GM19239 (cell line): ENCODE measurements around the gene CEACAM18.
A peak's percentile ranks its signal among the peaks of the same experiment; 100 is the strongest.
"Not testable (repeated sequence)": the region's sequence is repeated elsewhere in the genome, so short reads cannot be mapped to it uniquely, and the experiment has no call there.

Experiments
- DNase-seq: peaks from one replicate; pipeline ENCODE4 v3.0.0; 2011; ENCODE audit warnings: low spot score; ENCODE audit not compliant: insufficient read length
- FAIRE-seq: peaks from 2 replicates; lab custom pipeline; 2011; peaks lifted over from hg19 to GRCh38; lab: Jason Lieb, UNC

The CEACAM18 gene

DNA sequence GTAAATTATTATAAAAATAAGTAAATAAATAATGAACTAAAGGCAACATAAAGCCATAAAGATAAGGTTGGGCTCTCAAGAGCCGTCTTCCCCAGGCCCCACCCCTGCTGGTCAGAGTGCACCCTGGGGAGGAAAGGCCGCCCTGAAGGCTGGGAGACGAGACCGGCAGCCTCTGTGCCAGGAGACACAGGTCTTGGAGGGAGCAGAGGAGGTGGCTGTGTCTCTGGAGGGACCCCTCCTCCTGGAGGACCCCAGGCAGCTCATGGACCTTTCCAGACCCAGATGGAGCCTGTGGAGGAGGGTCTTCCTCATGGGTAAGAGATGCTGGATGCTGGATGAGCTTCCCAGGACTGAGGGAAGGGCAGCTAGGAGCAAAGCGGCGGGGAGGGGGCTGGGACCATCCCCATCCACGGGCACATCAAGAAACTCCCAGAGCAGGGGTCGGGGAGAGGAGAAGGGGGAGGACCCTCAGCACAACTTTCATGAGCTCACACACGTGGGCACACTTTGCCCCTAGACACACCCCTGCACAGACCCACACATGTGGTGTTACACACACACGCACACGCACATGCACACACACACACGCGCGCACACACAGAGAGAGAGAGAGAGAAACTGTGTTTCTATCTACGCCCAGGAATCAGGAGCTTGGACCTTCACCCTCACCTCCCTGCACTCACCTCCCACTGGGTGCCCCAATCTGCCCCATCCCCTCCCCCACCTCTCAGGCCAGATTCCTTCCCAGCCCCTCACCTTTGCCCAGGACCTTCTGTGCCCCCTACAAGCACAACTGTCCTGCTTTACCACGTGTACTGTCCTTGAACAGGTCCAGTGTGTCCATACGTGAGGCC, at the start of gene CEACAM18:
TSS of gene CEACAM18 (plus strand) at position 159 of the 854 bp plus-strand sequence.
- FAIRE-seq (no peak), DNase-seq (no peak)

DNA sequence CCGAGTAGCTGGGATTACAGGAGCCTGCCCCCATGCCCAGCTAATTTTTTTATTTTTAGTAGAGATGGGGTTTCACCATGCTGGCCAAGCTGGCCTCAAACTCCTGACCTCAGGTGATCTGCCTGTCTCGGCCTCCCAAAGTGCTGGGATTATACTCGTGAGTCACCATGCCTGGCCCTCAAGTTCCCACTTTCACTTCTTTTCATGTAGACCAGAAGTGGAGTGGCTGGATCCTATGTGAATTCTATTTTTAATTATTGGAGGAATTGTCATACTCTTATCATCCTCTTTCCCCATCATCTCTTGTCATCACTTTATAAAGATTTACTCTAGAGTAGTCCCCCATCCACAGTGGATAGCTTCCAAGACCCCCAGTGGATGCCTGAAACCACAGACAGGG, 48.1 kb upstream of the CEACAM18 start:
- DNase-seq (no peak), FAIRE-seq (no peak)

DNA sequence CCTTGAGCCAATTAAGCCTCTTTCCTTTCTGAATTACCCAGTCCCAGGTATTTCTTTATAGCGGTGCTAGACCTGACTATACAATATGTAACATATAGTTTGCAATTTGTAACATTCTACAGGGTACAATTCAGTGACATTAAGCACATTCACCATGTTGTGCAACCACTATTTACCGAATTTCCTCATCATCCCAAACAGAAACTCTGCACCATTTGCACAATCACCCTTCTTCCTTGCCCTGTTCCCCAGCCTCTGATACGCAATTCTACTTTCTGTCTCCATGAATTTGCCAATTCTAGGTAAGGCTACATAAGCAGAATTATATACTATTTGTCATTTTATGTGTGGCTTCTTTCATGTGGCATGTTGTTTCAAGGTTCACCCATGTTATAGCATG, 47.2 kb upstream of the CEACAM18 start:
- DNase-seq (no peak), FAIRE-seq (no peak)

DNA sequence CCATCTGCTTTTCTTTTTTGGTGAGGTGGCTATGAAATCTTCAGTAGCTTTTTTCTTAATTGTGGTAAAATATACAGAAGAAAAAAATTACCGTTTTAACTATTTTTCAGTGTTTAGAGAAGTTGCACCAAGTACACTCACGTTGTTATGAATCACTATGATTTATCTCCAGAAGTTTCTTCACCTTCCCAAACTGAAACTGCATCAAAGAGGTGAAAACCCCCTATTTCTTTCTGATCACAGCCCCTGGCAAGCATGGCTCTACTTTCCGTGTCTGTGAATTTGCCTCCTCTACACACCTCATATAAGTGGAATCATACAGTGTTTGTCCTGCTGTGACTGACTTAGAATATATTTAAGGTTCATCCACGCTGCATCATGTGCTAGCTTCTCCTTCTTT, 45.3 kb upstream of the CEACAM18 start:
- FAIRE-seq (no peak), DNase-seq (no peak)

DNA sequence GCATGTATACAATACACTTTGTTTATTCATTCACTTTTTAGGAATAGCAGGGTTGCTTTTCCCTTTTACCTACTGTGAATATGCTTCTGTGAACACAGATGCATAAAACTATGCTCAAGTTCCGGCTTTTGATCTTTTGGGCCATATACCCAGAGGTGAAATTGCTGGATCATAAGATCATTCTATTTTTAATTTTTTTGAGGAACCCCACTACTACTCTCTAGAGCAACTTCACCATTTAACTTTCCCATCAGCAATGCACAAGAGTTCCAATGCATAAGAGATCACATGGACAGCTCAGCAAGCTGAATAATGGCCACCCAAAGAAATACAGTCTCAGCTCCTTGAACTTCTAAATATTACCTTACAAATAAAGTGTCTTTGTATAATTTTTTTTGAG, 43.9 kb upstream of the CEACAM18 start:
- no peak for FAIRE-seq
- DNase-seq: no peak

DNA sequence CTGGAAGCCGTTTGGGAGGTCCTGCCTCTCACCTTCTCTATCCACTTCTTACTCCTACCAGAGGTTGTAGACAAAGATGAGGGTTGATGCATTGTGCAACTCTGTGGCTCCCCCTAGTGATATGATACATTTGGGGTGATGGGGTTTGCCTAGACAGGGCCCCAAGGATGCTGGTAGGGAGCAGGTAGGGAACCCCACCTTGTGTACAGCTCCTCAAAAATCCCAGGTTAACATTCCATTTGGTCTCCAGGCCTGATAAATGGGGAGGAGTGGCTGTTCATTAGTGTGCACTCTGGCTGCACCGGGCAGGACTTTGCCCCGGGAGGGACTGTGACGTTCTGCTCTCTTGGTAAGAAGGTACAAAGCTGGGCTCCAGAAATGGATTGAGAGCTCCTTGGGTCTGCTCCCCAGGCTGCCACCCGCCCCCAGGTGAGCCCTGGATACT, 39.3 kb upstream of the CEACAM18 start:
- FAIRE-seq: no peak
- DNase-seq: no peak

DNA sequence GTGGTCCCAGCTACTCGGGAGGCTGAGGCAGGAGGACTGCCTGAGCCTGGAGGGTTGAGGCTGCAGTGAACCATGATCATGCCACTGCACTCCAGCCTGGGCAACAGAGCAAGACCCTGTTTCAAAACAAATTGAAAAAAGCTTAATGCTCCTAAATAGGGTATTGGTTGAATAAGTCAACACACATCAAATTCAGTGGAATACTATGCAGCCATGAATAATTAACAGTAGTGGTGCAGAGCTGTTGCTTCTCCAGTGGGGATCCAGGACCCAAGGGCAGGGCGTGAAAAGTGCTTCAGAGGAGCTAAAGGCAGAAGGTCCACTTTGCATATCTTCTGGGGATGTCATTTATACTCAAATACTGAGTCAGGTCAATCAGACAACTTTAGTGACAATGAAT, 38.3 kb upstream of the CEACAM18 start:
- FAIRE-seq (no peak), DNase-seq (no peak)

DNA sequence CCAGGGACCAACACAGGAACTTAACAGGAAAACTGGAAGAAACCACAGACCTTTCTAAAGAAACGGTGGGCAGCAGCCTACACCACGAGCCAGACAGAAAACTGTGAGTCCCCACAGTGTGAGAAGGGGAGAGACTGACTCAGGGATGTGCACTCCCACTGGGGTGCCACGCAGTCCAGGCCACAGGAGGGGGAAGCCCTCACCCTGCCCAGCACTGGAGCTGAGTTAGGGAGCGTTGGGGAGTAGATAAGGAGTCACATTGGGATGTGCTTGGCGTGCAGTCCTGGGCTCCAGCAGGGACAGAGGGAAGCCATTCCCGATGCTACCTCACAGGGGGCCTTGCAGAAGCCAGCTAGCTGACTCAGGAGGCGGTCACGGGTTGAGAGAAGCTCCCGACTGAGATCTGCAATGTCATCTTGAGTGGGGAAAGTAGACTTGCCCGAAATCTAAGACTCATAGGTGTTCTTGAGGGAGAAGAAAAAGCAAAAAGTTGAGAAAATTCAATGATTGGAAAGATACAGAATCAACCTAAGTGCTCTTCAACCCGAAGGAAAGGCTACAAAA, 37.4 kb upstream of the CEACAM18 start:
- DNase-seq: no peak
- FAIRE-seq: no peak

DNA sequence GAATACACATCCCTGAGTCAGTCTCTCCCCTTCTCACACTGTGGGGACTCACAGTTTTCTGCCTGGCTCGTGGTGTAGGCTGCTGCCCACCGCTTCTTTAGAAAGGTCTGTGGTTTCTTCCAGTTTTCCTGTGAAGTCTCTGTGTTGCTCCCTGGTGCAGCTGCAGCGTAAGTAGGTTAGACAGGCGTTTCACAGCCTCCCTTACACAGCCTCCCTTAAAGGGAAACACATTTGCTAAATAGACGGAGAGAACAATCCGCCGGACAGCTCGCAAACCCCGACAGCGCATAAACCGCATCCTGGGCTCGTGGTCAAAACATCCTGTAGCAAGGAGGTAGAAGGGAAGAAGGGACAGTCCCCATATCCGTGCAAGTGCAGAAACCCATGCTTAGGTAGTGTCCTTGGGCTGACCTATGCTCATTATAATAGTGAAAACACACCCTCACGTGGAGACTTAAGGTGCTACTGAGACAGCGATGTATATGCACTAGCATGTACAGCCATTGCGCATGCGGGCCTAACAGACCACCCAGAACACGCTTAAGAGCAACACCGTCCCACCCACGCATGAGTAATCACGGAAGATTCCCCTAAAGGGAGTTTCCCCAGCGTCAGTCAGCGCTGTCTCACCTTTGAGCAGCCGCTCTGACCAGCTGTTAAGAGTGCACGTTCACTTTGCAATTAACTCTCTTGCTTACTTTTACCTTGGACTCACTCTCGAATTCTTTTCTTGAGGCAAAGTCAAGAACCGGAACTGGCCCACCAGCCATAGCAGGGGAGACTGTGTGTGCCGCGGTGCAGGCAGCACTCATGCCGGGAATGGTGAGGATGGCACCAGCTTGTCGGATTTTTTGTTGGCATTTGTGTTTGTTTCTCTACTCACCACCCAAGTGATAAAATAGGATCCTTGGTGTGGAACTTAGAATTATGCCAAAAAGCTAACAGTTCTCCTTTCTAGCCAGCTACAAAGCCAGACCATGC, 36.6 kb upstream of the CEACAM18 start:
- FAIRE-seq: peak; percentile 96
- peak; percentile 59 for DNase-seq

DNA sequence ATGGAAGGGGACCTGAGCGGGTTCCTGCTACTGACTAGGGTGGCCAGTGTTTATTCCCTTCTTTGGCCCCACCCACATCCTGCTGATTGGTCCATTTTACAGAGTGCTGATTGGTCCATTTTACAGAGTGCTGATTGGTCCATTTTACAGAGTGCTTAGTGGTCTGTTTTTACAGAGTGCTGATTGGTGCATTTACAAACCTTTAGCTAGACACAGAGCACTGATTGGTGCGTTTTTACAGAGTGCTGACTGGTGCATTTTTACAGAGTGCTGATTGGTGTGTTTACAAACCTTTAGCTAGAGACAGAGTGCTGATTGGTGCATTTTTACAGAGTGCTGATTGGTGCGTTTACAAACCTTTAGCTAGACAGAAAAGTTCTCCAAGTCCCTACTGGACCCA, 30.8 kb upstream of the CEACAM18 start:
- DNase-seq, FAIRE-seq: not testable (repeated sequence)

DNA sequence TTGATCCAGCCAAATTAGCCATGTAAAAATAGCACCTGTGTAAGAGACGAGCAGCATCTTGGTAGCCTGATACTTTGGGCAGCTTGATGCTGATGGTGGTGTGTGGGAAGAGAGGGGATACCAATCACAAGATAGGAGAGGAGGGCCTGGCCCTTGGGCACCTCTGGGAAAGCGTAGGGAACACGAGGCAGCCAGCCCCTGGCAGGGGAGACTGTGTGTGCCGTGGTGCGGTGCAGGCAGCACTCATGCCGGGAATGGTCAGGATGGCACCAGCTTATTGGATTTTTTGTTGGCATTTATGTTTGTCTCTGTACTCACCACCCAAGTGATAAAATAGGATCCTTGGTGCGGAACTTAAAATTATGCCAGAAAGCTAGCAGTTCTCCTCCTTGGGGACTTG, 30.3 kb upstream of the CEACAM18 start:
- no peak for DNase-seq
- no peak for FAIRE-seq

DNA sequence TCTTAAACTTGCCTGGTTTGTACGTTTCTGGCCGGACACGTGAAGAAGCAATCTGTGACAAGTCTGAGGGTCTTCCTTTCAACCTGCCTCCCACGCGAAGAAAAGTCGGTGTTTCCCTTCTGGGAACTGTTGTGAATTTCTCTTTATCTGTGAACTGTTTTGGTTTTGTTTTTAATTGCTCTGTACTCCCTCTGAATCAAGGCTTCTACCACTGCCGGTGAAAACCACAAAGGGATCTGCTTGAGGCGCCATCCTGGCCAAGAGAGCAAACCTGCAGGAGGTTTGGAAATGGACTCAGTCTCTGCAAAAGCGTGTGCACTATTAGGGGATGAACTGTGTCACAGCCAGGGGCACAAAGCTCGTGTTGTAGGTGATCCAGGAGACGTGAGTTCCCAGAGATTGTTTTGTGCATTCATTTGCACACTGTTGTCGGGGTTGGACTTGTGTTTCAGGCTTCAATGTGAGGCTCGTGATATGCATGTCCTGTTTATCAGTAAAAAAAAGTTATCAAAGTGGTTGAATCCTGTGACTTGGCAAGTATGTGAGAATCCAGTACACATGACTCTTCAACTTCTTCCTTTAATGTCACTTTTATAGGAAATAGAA, 29.8 kb upstream of the CEACAM18 start:
- FAIRE-seq (no peak), DNase-seq (no peak)

DNA sequence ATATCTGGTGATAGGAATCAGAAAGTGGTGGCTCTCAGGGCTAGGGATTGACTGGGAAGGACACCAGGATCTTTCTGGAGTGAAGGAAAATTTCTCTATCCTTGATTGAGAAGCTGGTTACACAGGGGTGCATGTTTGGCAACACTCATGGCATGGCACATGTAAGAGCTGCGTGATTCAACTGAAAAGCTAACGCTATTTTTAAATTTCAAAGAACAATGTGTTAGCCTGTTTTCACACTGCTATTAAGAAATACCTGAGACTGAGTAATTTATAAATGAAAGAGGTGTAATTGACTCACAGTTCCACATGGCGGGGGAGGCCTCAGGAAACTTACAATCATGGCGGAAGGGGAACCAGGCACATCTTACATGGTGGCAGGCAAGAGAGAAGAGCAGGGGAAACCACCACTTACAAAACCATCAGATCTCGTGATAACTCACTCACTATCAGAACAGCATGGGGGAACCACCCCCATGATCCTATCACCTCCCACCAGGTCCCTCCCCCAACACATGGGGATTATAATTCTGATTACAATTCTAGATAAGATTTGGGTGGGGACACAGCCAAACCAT, 27.5 kb upstream of the CEACAM18 start:
- DNase-seq (no peak), FAIRE-seq (no peak)

DNA sequence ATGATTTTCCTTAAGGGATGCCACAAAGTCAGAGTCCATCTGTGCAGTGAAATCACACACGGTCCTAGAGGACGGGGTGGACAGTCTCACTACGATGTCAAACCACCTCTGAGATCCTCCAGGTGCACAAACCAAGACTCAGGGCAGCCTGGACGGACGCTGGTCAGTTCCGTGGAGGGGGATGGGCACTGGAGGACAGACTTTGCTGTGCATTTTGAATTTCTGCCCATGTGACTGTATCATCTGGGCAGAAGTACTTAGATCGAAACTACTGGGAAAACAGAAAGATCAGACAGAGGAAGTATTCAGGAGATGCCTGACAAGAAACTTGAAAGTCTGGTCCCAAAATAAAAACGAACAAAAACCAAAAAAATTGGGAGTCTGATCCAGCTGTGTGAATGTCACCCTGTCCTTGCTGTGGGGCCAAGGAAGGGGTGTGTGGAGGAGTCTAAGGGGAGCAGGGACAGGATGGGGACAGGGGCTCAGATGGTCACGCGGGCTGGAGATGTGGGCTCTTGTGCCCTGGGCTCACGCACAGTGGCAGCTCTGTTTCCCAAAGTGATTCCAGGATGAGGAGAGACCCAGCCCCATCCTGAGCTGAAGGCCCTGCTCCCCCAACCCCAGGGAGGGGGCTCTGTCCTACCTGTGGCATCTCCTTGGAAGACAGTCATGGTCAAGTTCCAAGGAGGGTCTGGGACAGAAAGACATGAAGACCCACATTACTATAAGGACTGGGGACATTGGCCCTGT, 21.6 kb upstream of the CEACAM18 start:
- DNase-seq (no peak), FAIRE-seq (no peak)

DNA sequence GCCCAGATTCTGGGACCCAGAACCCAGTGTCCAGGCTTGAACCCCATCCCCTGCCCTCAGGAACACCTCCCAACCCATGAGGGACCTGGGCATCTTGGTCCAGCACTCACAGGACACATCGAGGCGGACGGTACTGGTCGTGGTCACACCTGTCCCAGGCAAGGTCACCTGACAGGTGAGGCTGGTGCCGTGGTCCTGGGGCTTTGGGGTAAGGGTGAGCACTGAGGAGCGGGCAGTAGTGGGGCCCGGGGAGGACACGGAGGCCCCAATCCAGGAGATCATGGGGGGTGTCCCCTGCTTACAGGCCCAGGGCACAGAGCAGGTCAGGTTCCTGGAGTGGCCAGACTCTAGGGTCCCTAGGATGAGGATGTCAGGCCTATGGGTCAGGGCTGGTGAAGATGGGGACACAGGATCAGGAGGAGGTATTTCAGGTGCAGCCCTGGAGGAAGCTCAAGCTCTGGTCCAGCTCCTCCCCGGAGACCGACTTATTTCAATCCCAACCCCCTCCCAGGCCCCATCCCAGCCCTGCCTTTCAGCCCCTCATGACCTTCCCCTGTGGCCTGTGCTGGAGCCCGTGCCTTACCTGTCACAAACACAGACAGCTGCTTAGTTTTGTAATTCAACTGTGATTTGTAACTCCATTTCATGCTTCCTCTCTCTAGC, 20.9 kb upstream of the CEACAM18 start:
- no peak for DNase-seq
- no peak for FAIRE-seq

DNA sequence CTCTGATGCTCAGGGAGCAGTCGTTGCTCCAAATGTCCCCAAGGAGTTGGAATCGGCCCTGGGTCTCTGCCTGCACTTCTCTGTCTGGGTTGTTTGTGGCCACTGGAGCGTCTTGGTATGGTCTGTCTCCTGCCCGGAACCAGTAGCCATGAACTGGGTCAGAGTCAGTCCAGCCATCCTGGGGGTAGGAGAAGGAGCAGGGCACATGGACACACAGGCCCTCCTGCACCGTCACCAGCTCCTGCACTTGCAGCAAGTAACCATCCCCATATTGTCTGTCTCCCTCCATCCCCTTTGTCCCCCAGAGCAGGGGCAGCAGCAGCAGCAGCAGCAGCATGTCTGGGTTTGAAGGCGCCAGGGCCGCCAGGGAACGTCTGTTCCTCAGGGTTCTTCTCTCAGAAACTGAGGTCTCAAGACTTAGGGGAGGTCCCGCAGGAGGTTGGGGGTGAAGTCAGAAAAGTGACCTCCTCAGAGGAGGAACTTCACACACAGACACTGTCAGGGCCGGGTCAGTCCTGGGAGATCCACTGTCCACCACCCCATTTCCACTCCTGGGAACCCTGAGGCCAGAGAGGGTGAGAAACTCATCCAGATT, 20.2 kb upstream of the CEACAM18 start, which contains the start of gene SIGLEC8:
TSS of gene SIGLEC8 (minus strand) at position 404 of the 595 bp plus-strand sequence. CDS start at position 337, 67 bp downstream.
- DNase-seq (no peak), FAIRE-seq (no peak)

DNA sequence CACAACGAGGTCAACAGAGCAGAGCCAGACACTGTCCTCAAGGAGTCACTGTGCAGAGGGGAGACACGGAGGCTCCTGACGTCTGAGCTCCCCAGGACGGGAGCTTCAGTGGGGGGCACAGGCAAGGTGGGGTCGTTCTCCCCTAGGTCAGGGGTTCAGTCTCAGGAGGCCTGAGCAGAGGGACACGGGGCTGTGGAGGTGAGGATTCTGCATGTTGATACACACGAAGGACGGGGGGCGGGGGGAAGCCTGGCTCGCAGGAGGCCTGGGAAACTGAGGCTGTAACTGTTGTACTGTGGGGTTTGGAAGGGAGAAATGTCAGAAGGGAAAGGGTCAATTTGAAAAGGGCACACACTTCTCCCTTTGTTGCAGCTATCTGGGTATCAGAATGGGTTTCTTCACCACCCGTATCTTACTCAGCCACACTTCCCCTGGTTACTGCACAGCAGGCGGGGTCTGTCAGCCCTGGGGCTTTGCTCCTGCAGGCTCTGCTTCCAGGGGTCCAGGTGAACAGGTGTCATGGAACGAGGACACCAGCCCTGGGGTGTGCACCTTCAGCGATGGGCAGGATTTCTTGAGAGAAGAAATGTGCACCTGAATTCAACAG, 19.3 kb upstream of the CEACAM18 start:
- DNase-seq: no peak
- FAIRE-seq: no peak
